Choroid plexus epithelial cell (primary cell): ENCODE data around the gene EXTL1.
A peak's percentile ranks its signal among the peaks of the same experiment; 100 is the strongest.

ENCODE experiments used
- DNase-seq: peaks from one replicate; pipeline ENCODE4 v3.0.0-alpha.2; 2010; ENCODE audit warnings: low read depth
- H3K4me3 ChIP-seq: 2 replicates; pipeline ENCODE4 v1.5.1; 2011; ENCODE audit warnings: low read depth, mild to moderate bottlenecking, control low read depth, low read length, moderate library complexity
- CTCF ChIP-seq: conservative IDR thresholded peaks from 2 replicates; pipeline ENCODE4 v1.5.1; 2011; ENCODE audit warnings: low read depth, mild to moderate bottlenecking, control low read depth, inconsistent platforms, low read length, moderate library complexity

Gene EXTL1

GRCh38 chr1:26021647-26022403, at the start of gene EXTL1:
Gene EXTL1, plus strand, starts transcription at chr1:26021775. Its CDS starts 872 bp downstream, at chr1:26022647.
- TF ChIP-seq CTCF: no peak
- peak; percentile 74 for DNase-seq
- peak within 1 kb of the TSS; percentile 63 for H3K4me3 ChIP-seq

GRCh38 chr1:25971811-25972180, 49.8 kb upstream of the EXTL1 start:
- H3K4me3 ChIP-seq: no peak overlapping the region
- DNase-seq: no peak
- no peak for TF ChIP-seq CTCF

GRCh38 chr1:25973610-25974321, 47.8 kb upstream of the EXTL1 start:
- no peak for DNase-seq
- H3K4me3 ChIP-seq: no peak overlapping the region
- no peak for TF ChIP-seq CTCF

- DNase-seq: no peak
- TF ChIP-seq CTCF: no peak
- no peak overlapping the region for H3K4me3 ChIP-seq
These were observed 43.8 kb upstream of the EXTL1 start for GRCh38 chr1:25977801-25978200.

GRCh38 chr1:25978403-25978802, 43.2 kb upstream of the EXTL1 start:
- no peak overlapping the region for H3K4me3 ChIP-seq
- no peak for DNase-seq
- TF ChIP-seq CTCF: no peak

- no peak for DNase-seq
- no peak for TF ChIP-seq CTCF
- H3K4me3 ChIP-seq: no peak overlapping the region
These were observed 42.4 kb upstream of the EXTL1 start for GRCh38 chr1:25979210-25979609.

GRCh38 chr1:25985171-25985570, 36.4 kb upstream of the EXTL1 start:
- no peak for DNase-seq
- no peak for TF ChIP-seq CTCF
- H3K4me3 ChIP-seq: no peak overlapping the region
